Activated CD4-positive, alpha-beta T cell treated with anti-CD3 and anti-CD28 coated beads for 36 hours (primary cell): Measurements from ENCODE around the gene TMCO2. TPM values are rescaled to one million over a fixed set of nuclear protein-coding genes. Genes with fewer than 3 reads are reported as not detected.

Experiments used
- ATAC-seq: fragments of 200-7000 bp; cut with Tn5 transposase; one replicate; pipeline ENCODE4 v1.10.0; 2021; ENCODE audit warnings: mild to moderate bottlenecking, moderate library complexity
- CTCF ChIA-PET: fragments of 350-600 bp; sonication (Branson Sonifier 250); formaldehyde crosslinking; loops from one replicate; lab custom pipeline; 2021; ENCODE audit warnings: antibody characterized with exemption; lab: Charles Lee
- POLR2A ChIA-PET: fragments of 350-600 bp; sonication (Branson Sonifier 250); formaldehyde crosslinking; loops from one replicate; lab custom pipeline; 2021; ENCODE audit warnings: antibody characterized with exemption, inconsistent platforms; lab: Charles Lee
- DNase-seq: peaks from one replicate; pipeline ENCODE4 v3.0.0-alpha.2; 2020
- H3K27ac Mint-ChIP-seq: one replicate; pipeline ENCODE4 v1.8.0; 2021; ENCODE audit warnings: mixed read lengths
- H3K27me3 Mint-ChIP-seq: one replicate; pipeline ENCODE4 v1.8.0; 2021; ENCODE audit warnings: mixed read lengths
- H3K36me3 Mint-ChIP-seq: one replicate; pipeline ENCODE4 v1.8.0; 2021; ENCODE audit warnings: low read depth, mixed read lengths
- H3K4me1 Mint-ChIP-seq: one replicate; pipeline ENCODE4 v1.8.0; 2021; ENCODE audit warnings: mixed read lengths
- H3K4me3 Mint-ChIP-seq: one replicate; pipeline ENCODE4 v1.8.0; 2021; ENCODE audit warnings: mild to moderate bottlenecking, moderate library complexity, mixed read lengths
- H3K9me3 Mint-ChIP-seq: one replicate; pipeline ENCODE4 v1.8.0; 2021; ENCODE audit warnings: low read depth, mixed read lengths
- intact Hi-C, 2 experiments: fragments of 100-400 bp; cut with DNase I in 1 of 2; cut with micrococcal nuclease in 1 of 2; formaldehyde crosslinking; loops; one replicate each; pipeline versions ENCODE4 v1.14.2 to v1.15.1; 2022 to 2024; cut with DNase I, micrococcal nuclease
- total RNA-seq, 2 experiments: library from RNA; stranded (reverse); gene quantifications; one replicate each; pipeline ENCODE4 v1.2.3, GENCODE V29; 2021

TMCO2 gene
- total RNA-seq, 2 experiments from 2014 or later = not detected

GRCh38 chr1:40257313-40257687 lies 9.6 kb downstream of the TMCO2 start:
- intact Hi-C loops = loop anchor here (1.0 to 5.0 kb wide), 10 partner anchors 16 to 1065 kb away; partner anchors contain the start of genes NFYC (in 1 of the 2), RLF (in 1 of the 2), SMAP2 (in 1 of the 2) and ZFP69B (in 1 of the 2)
- H3K36me3 Mint-ChIP-seq = peaks cover 43% of the 10 kb centered on the region
- DNase-seq = peak; percentile 66
- H3K27me3 Mint-ChIP-seq = no peaks in the 10 kb centered on the region
- ChIA-PET CTCF (interaction anchor here (0.6 to 1.0 kb wide), 5 partner anchors 51 to 148 kb away, joined by 3 to 9 read pairs (median 4); no protein-coding TSS in a partner anchor), POLR2A (interaction anchor here (0.6 to 1.5 kb wide), 4 partner anchors 9 to 212 kb away, joined by 3 to 4 read pairs (median 3); no protein-coding TSS in a partner anchor)
- peaks cover 43% of the 10 kb centered on the region for H3K4me1 Mint-ChIP-seq
- peak overlapping the region; percentile 100 for H3K27ac Mint-ChIP-seq
- no peaks in the 10 kb centered on the region for H3K9me3 Mint-ChIP-seq
- peak overlapping the region; percentile 99 for H3K4me3 Mint-ChIP-seq
- peak; percentile 11 for ATAC-seq

GRCh38 chr1:40257688-40258444 lies 10.1 kb downstream of the TMCO2 start, which contains the start of gene ZMPSTE24:
ZMPSTE24 (plus strand) TSS chr1:40258236; CDS start chr1:40258272, 36 bp downstream.
- Mint-ChIP-seq H3K4me3 (peak within 1 kb of the TSS; percentile 99), H3K4me1 (peaks cover 47% of the 10 kb centered on the region), H3K9me3 (no peaks in the 10 kb centered on the region), H3K27me3 (no peaks in the 10 kb centered on the region), H3K36me3 (peaks cover 47% of the 10 kb centered on the region), H3K27ac (peak within 1 kb of the TSS; percentile 100)
- ATAC-seq = peak; percentile 97
- ChIA-PET POLR2A (interaction anchor here (0.6 to 1.5 kb wide), 7 partner anchors 8 to 254 kb away, joined by 3 to 4 read pairs (median 3); no protein-coding TSS in a partner anchor), CTCF (interaction anchor here (0.6 to 1.0 kb wide), 4 partner anchors 58 to 148 kb away, joined by 3 to 9 read pairs (median 4); no protein-coding TSS in a partner anchor)
- peak; percentile 98 for DNase-seq
- intact Hi-C loops = loop anchor here (1.0 to 5.0 kb wide), 13 partner anchors 17 to 1066 kb away; partner anchors contain the start of genes CAP1 (in 2 of the 2), RLF (in 2 of the 2), COL9A2 (in 1 of the 2) and NFYC (in 1 of the 2)

GRCh38 chr1:40258445-40258769 lies 10.7 kb downstream of the TMCO2 start:
- intact Hi-C loops = loop anchor here (1.0 to 5.0 kb wide), 9 partner anchors 58 to 1066 kb away; partner anchors contain the start of genes CAP1 (in 2 of the 2), COL9A2 (in 1 of the 2), NFYC (in 1 of the 2) and RLF (in 1 of the 2)
- POLR2A ChIA-PET = interaction anchor here (0.6 to 0.7 kb wide), 3 partner anchors 11 to 254 kb away, joined by 3 to 4 read pairs (median 4); no protein-coding TSS in a partner anchor
- CTCF ChIA-PET = interaction anchor here (1.0 kb wide), 2 partner anchors 106 to 115 kb away, joined by 5 to 9 read pairs; no protein-coding TSS in a partner anchor
- Mint-ChIP-seq H3K36me3 (peaks cover 52% of the 10 kb centered on the region), H3K9me3 (no peaks in the 10 kb centered on the region), H3K27ac (peak overlapping the region; percentile 100), H3K27me3 (no peaks in the 10 kb centered on the region), H3K4me3 (peak overlapping the region; percentile 99), H3K4me1 (peaks cover 52% of the 10 kb centered on the region)
- no peak for ATAC-seq
- no peak for DNase-seq

- POLR2A ChIA-PET = interaction anchor here (0.5 to 1.3 kb wide), 6 partner anchors 18 to 119 kb away, joined by 3 to 8 read pairs (median 3); no protein-coding TSS in a partner anchor
- peak; percentile 48 for DNase-seq
- Mint-ChIP-seq H3K36me3 (peaks cover 54% of the 10 kb centered on the region), H3K27me3 (no peaks in the 10 kb centered on the region), H3K27ac (peak overlapping the region; percentile 91), H3K9me3 (no peaks in the 10 kb centered on the region), H3K4me3 (no peak overlapping the region), H3K4me1 (peaks cover 62% of the 10 kb centered on the region)
- peak; percentile 94 for ATAC-seq
- CTCF ChIA-PET = interaction anchor here (0.6 to 2.1 kb wide), 5 partner anchors 9 to 122 kb away, joined by 3 to 12 read pairs (median 3); no protein-coding TSS in a partner anchor
- intact Hi-C loops = loop anchor here (1.0 to 5.0 kb wide), 3 partner anchors 40 to 103 kb away; partner anchors contain the start of gene RLF (in 1 of the 2)
Observed at GRCh38 chr1:40264354-40264781, 16.6 kb downstream of the TMCO2 start.

GRCh38 chr1:40265298-40265697 lies 17.6 kb downstream of the TMCO2 start:
- DNase-seq = no peak
- Mint-ChIP-seq H3K4me1 (peaks cover 59% of the 10 kb centered on the region), H3K36me3 (peaks cover 52% of the 10 kb centered on the region), H3K27ac (peak overlapping the region; percentile 19), H3K27me3 (no peaks in the 10 kb centered on the region), H3K9me3 (no peaks in the 10 kb centered on the region), H3K4me3 (no peak overlapping the region)
- intact Hi-C loops = no loop called here
- no peak for ATAC-seq
- POLR2A ChIA-PET = no interaction called here
- CTCF ChIA-PET = interaction anchor here (2.1 kb wide), 1 partner anchor 50 kb away, joined by 12 read pairs; no protein-coding TSS in a partner anchor

- H3K27ac Mint-ChIP-seq = peak overlapping the region; percentile 25
- intact Hi-C loops = no loop called here
- H3K4me1 Mint-ChIP-seq = peaks cover 58% of the 10 kb centered on the region
Observed at GRCh38 chr1:40265919-40266318, 18.2 kb downstream of the TMCO2 start.

GRCh38 chr1:40266786-40267535 lies 19.2 kb downstream of the TMCO2 start:
- no peak overlapping the region for H3K4me3 Mint-ChIP-seq
- ATAC-seq = no peak
- intact Hi-C loops = no loop called here
- ChIA-PET CTCF (interaction anchor here (0.5 to 1.7 kb wide), 8 partner anchors 11 to 305 kb away, joined by 3 to 5 read pairs (median 3); no protein-coding TSS in a partner anchor), POLR2A (interaction anchor here (0.6 kb wide), 2 partner anchors 9 to 472 kb away, joined by 3 read pairs; no protein-coding TSS in a partner anchor)
- H3K36me3 Mint-ChIP-seq = peaks cover 46% of the 10 kb centered on the region
- peaks cover 58% of the 10 kb centered on the region for H3K4me1 Mint-ChIP-seq
- H3K27me3 Mint-ChIP-seq = no peaks in the 10 kb centered on the region
- H3K27ac Mint-ChIP-seq = peak overlapping the region; percentile 55
- DNase-seq = no peak
- no peaks in the 10 kb centered on the region for H3K9me3 Mint-ChIP-seq

More at GRCh38 chr1:40265919-40266318, 18.2 kb downstream of the TMCO2 start:
- no peaks in the 10 kb centered on the region for H3K27me3 Mint-ChIP-seq
- CTCF ChIA-PET = interaction anchor here (0.7 to 1.7 kb wide), 2 partner anchors 63 to 73 kb away, joined by 3 to 5 read pairs; no protein-coding TSS in a partner anchor
- H3K36me3 Mint-ChIP-seq = peaks cover 51% of the 10 kb centered on the region
- no peak overlapping the region for H3K4me3 Mint-ChIP-seq
- POLR2A ChIA-PET = interaction anchor here (0.6 kb wide), 1 partner anchor 8 kb away, joined by 3 read pairs; no protein-coding TSS in a partner anchor
- no peak for DNase-seq
- ATAC-seq = no peak
- H3K9me3 Mint-ChIP-seq = no peaks in the 10 kb centered on the region

GRCh38 chr1:40267767-40268187 lies 20.0 kb downstream of the TMCO2 start:
- ATAC-seq (no peak), DNase-seq (no peak)
- POLR2A ChIA-PET = interaction anchor here (0.5 kb wide), 1 partner anchor 136 kb away, joined by 3 read pairs; no protein-coding TSS in a partner anchor
- Mint-ChIP-seq H3K27ac (no peak overlapping the region), H3K4me3 (no peak overlapping the region), H3K4me1 (peaks cover 55% of the 10 kb centered on the region), H3K27me3 (no peaks in the 10 kb centered on the region), H3K9me3 (no peaks in the 10 kb centered on the region), H3K36me3 (peaks cover 46% of the 10 kb centered on the region)
- CTCF ChIA-PET = interaction anchor here (0.6 to 1.7 kb wide), 3 partner anchors 14 to 71 kb away, joined by 3 to 5 read pairs (median 4); no protein-coding TSS in a partner anchor
- intact Hi-C loops = no loop called here

- DNase-seq = no peak
- H3K4me1 Mint-ChIP-seq = peaks cover 53% of the 10 kb centered on the region
- no peak overlapping the region for H3K27ac Mint-ChIP-seq
- intact Hi-C loops = no loop called here
- peaks cover 46% of the 10 kb centered on the region for H3K36me3 Mint-ChIP-seq
- no peak overlapping the region for H3K4me3 Mint-ChIP-seq
- ATAC-seq = no peak
- ChIA-PET POLR2A (interaction anchor here (0.5 kb wide), 1 partner anchor 137 kb away, joined by 3 read pairs; no protein-coding TSS in a partner anchor), CTCF (interaction anchor here (0.6 to 1.4 kb wide), 2 partner anchors 14 to 70 kb away, joined by 3 to 4 read pairs; no protein-coding TSS in a partner anchor)
- H3K9me3 Mint-ChIP-seq = no peaks in the 10 kb centered on the region
- no peaks in the 10 kb centered on the region for H3K27me3 Mint-ChIP-seq
Observed at GRCh38 chr1:40268211-40268610, 20.5 kb downstream of the TMCO2 start.
